Ramos (cell line): ENCODE results near the gene NOVA2.

Source experiments
- in situ Hi-C: fragments of 300-500 bp; cut with MboI; formaldehyde crosslinking; loops from one replicate; pipeline ENCODE4 v1.14.3; 2022; ENCODE audit warnings: low sequenced_read_pairs; ENCODE audit not compliant: unreplicated experiment

Gene NOVA2

DNA sequence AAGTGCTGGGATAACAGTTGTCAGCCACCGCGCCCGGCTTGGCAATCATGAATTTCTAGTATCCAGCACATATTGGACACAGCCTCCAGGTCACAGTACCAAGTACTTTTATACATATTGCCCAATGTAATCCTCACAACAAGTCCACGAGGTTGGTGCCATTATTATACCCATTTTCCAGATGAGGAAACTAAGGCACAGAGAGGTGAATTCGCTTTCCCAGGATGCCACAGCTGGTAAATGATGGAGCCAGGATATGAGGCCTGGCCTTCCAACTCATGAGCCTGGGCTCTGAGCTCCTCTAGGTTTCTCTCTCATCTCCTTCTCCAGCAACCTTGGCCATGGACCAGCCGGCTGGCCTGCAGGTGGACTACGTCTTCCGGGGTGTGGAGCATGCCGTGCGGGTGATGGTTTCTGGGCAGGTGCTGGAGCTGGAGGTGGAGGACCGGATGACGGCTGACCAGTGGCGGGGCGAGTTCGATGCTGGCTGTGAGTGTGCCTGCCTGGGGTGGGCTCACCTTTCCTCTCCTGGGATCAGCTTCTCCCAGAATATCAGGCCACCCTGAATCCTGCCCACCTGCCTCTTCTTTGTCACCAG lies 29.1 kb upstream of the NOVA2 start:
- in situ Hi-C loops = no loop called here

GRCh38 chr19:46000491-46001246 lies 27.0 kb upstream of the NOVA2 start:
- in situ Hi-C loops = no loop called here

- in situ Hi-C loops = no loop called here
These were observed 26.0 kb upstream of the NOVA2 start for GRCh38 chr19:45999653-46000121.

DNA sequence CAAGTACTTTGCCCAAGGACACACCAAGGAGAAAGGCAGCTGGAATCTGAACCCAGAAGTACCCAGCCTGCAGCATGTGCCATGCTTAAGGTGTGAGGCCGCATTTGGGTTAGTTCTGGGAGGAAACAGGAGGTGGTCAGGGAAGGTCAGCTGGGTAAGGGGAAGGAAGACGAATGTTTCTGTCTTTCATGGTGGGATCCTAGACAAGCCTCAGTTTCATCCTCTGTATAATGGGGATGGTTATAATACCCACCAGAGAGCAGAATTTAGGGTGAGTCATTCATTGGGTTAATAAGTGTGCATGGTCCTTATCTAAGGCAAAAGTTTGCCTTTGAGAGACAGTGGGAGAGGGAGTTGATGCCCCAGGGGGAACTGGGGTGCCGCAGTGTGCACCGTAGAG lies 25.2 kb upstream of the NOVA2 start:
- in situ Hi-C loops = no loop called here

- in situ Hi-C loops = no loop called here
These were observed 23.3 kb upstream of the NOVA2 start for GRCh38 chr19:45996933-45997332.

DNA sequence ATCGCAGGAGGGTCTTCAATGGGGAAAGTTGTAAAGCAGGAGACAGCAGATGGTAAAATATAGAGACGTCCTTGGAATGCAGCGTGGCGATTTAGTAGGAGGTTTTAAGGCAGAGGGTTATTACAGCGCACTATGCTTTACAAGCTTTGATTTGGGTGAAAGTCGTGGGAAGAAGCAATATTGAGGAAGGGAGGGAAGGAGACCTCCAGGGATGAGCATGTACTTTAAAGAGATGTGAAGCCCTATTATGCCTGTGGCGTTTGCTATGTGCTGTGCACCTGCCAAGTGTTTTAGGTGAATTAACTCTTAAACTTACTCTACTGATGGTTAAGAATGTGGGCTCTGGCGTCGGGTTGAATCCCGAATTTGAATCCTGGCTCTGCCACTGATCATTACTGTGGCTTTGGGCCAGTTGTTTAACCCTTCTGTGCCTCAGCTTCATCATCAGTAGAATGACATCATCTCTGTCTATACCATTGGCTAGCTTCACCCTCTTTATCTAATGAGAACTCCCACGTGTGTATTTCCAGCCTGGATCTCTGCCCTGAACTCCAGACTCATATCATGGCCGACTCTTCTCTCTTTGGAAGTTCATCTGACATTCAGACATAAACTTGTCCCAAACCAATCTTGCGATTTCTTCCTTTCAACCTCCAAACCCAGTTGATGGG lies 22.2 kb upstream of the NOVA2 start:
- in situ Hi-C loops = no loop called here

DNA sequence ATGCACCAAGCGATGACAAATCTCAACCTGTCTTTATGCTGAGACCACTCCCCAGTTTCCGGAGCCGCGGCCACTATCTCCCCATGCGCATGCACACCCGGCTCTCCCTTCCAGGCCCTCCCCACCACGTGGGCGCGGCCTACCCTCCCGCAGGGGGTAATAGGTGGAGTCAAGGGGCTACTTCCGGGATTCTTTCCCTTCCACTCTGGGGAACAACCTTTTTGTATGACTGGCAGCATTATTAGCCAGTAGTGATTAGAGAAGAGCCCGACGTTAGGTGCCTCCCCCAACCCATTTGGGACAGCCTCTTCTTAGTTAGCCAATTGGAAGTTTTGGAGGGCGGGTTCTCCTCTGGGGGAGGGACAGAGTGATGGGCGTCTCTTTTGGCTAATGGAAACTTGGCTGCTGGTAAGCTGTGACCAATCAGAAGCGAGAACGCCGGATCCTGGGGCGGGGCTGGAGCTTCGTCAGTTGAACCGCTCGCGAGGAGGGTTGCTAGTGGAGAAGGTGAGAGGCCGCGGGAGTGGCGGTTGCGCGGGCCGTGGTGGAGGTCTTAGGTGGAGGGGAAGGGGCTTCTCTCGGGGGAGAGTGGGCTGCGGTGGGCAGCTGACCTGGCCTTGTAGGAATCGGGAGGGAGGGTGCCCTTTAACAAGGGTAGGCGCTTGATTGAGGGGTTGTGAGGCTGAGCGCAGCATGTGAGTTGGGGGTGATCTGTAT lies 21.5 kb upstream of the NOVA2 start, which contains the start of gene CCDC61:
CCDC61 (plus strand) TSS at position 470 of the 717 bp plus-strand sequence. CDS start 7,552 bp downstream, outside the sequence.
- in situ Hi-C loops = no loop called here

DNA sequence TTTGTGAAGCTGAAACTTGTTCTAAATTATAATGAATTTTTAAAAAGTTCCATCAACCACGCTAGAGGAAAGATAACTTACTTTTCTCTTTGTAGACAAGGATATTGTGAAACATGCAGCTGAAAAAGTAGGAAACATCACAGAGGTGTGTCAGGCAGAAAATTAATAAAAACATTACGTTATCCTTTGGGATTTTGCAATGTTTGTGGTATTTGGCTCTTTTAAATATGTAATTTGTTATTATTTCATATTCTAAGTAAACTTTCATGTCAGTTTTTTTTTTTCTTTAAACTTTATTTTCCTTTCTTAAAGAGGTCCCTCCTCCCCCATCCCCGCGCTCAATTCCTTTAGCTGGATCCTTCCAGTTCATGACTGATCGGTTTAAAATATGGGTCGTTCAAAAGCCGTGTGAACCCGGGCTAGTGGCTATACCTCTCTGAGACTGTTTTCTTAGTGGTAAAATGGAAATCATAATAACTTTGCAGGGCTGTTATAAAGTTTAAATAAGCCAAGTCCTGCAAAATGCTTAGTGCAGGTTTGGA lies 20.9 kb upstream of the NOVA2 start:
- in situ Hi-C loops = no loop called here

DNA sequence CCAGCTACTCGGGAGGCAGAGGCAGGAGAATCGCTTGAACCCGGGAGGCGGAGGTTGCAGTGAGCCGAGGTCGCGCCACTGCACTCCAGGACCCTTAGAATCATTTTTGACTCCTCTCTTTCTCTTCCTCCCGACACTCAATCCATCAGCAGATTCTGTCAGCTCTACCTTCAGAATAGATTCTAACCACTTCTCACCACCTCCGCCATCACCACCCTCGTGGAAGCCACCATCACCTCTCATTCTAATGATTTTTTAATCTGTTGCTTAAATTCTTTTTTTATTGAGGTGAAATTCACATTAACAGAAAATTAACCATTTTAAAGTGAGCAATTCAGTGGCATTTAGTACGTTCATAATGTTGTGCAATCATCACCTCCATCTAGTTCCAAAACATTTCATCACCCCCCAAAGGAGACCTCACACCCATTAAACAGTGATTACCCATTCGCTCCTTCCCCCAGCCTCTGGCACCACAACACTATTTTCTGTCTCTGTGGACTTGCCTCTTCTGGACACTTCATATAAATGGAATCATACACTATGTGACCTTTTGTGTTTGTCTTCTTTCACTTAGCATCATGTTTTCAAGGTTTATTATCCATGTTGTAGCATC lies 16.6 kb upstream of the NOVA2 start:
- in situ Hi-C loops = no loop called here

DNA sequence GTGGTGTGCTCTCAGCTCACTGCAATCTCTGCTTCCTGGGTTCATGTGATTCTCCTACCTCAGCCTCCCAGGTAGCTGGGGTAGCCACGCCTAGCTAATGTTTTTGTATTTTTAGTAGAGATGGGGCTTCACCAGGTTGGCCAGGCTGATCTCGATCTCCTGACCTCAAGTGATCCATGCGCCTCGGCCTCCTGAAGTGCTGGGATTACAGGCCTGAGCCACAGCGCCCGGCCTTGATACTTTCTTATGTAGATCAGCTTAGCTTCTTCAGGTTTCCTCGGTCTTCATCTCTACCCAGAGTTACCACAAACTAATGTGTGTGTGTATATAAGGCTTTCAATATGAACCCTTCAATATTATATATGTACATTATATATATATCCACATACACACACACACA lies 11.7 kb upstream of the NOVA2 start:
- in situ Hi-C loops = no loop called here

DNA sequence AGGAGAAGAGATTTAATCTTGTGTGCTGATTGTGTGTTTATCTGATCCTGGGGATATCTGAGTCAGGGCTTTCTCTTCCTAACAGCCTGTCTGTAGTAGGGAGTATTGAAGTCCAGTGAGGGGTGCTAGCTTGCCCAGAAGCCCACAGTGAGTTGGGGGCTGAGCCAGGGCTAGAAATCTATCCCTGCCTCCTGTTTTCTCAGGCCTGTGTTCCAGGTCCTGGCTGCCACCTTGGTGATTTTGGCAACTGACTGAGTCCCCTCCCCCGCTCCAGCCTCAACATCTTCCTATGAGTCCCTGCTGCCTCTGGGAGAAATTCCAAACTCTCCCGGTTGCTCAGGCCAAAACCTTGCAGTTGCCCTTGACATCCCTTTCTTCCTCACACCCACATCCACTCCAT lies 7.7 kb upstream of the NOVA2 start:
- in situ Hi-C loops = no loop called here

- in situ Hi-C loops = no loop called here
These were observed 4.5 kb upstream of the NOVA2 start for GRCh38 chr19:45978156-45978555.

DNA sequence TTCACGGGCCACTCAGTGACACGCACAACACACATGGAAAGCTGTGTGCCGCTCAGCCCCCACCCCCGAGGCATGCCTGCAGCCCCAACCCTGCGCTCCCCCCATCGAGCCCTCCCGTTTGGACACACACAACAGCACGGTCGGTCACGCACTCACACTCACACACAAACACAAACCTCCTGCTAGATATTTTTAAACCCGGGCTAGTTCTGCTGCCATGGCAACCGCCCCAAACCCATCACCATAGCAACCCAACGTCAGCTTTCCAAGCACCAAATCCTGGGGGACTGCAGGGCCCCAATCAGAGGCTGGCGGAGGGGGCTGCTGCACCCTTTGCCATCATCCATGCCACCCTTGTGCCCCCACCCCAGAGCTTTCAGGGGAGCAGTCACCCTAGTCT lies 2.5 kb upstream of the NOVA2 start:
- in situ Hi-C loops = no loop called here

DNA sequence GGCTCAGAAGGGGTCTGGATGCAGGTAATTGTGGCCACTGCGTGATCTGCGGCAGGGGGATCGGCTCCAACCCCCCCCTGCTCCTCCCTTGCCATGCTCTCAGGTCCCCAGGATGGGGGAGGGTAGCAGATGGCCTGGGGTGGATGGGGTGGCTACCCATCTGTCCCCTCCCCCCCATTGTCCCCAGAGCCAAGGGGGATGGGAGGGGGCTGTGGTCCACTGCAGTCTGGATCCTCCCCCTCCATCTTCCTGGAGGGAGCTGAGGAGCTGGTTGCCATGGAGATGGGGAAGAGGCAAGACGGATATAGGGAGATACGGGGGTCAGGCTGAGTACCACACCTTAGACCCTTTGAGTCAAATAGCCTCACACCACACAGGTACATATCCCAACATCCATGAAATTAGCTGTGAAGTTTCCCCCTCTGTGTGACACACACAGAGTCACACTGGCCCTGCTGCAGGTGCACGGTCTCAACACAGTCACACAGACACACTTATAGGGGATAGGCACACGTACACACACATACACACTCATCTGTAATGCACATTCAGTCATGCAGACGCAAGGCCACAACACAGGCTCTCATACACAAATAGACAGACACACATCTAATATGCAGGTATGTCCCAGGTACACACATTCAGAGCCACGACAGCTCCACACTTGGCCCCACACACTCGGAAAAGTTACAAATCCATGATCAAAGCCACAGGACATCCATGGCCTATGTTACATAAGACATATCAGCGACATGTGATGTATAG lies 1.8 kb upstream of the NOVA2 start:
- in situ Hi-C loops = no loop called here

DNA sequence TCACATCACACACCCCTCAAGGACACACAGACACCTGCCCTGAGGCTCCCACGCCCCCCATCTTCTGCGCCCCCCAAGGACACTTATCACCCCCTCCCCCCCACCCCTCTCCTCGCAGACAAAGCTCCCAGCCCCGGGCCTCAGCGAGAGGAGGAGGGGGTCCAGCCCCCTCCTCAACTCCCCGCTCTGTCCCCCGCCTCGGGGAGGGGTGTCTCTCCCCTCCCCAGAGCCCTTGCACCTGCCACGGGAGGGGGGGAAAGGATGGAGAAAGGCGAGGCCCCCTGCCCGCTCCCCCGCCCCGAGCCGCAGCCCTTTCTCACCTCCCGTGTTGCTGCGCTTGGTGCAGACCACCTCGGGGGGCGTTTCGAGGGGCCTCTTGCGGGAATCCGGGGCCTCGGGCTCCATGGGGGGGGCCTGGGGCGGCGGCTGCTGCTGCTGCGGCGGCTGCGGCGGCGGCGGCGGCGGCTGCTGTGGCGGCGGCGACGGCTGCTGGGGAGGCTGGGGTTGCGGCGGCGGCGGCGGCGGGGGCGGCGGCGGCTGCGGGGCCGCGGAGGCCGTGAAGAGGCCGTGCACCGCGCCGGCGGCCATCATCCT lies 621 bp downstream of the NOVA2 start:
- in situ Hi-C loops = no loop called here

DNA sequence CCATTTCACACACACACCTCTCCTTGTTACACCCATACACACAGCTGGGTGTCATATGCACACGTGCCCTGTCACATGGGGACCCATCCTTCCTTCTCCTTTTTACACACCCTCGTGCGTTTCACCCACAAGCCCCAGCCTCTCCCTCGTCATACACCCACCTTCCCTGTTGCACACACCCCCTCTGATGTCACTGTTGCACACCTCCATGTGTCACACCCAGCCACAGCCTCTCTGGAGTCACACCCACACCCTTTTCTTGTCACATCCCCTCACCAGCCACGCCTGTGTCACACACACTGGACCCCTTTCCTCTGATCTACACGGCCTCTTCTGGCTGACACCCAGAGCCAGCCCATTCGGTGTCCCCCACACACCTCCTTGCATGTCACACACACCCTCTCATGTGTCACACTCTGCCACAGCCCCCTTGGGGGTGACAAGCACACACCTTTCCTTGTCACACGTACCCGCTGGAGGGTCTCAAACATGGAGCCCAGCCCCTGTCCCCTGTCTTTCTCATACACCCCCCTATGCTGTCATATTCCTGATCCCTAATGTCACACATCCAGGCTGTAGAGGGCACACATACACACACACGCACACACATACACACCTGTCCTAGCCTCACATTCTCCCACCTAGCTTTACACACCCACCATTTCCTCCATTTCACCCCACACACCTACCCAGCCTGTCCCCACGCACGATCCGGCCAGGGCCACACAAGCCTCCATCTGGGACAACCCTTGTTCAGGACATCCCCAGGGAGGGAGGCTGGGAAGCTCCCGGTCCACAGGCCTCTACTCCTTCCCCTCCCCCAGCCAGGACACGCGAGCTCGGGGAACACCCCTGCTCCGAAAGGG lies 1.4 kb downstream of the NOVA2 start:
- in situ Hi-C loops = no loop called here

GRCh38 chr19:45971260-45971902 lies 2.3 kb downstream of the NOVA2 start:
- in situ Hi-C loops = no loop called here

- in situ Hi-C loops = no loop called here
These were observed 4.0 kb downstream of the NOVA2 start for GRCh38 chr19:45969676-45970075.
